Naive thymus-derived CD4-positive, alpha-beta T cell (primary cell): Measurements from ENCODE around the gene WDR5B. TPM values are rescaled to one million over a fixed set of nuclear protein-coding genes. Genes with fewer than 3 reads are reported as not detected.

Experiments
- polyA plus RNA-seq, 2 donors: library from polyadenylated mRNA; unstranded; fragments of 300-500 nt; fragmentation: Illumina TruSeq; gene quantifications; one replicate each; pipeline ENCODE4 v1.2.3, GENCODE V29; 2021
- total RNA-seq, 6 experiments: library from RNA in 5 of 6; stranded (reverse) in 5 of 6; gene quantifications; 1 replicate in 5 of 6; 2 replicates in 1 of 6; pipeline ENCODE4 v1.2.3 and lab custom pipeline; 2021 to 2026

The WDR5B gene
- total and polyA plus RNA-seq, 7 experiments from 2014 or later, result 1.6 to 19.4 (median 5.4) TPM

Other genes starting within 250 kb of the WDR5B start
- gene CASR, start 232.4 kb downstream of the WDR5B start, total RNA-seq, result under 1 TPM in 2 of 5 experiments, not detected in 3; 0.02 TPM
- not detected for gene CASR, start 232.4 kb downstream of the WDR5B start, polyA plus RNA-seq
- gene CSTA, start 90.8 kb downstream of the WDR5B start, total RNA-seq, result 10 to 100 TPM in 1 of 5 experiments, 1 to 10 TPM in 1, under 1 TPM in 2, not detected in 1; 0.70 to 44.4 (median 3.1) TPM
- under 1 TPM in 1 of 2 donors, not detected in 1; 0.30 TPM for gene CSTA, start 90.8 kb downstream of the WDR5B start, polyA plus RNA-seq
- 10 to 100 TPM; 14.7 to 47.7 (median 26.3) TPM for gene MIX23, start 32.8 kb downstream of the WDR5B start, total RNA-seq
- 10 to 100 TPM; 11.6 to 29.0 TPM for gene MIX23, start 32.8 kb downstream of the WDR5B start, polyA plus RNA-seq
- gene FAM162A, start 31.9 kb downstream of the WDR5B start, total RNA-seq, result 10 to 100 TPM; 17.6 to 73.2 (median 35.5) TPM
- 100 to 1,000 TPM in 1 of 2 donors, 10 to 100 TPM in 1; 84.3 to 123 TPM for gene FAM162A, start 31.9 kb downstream of the WDR5B start, polyA plus RNA-seq
- gene KPNA1, start 98.9 kb upstream of the WDR5B start, total RNA-seq, result 10 to 100 TPM; 50.6 to 70.2 (median 54.3) TPM
- gene KPNA1, start 98.9 kb upstream of the WDR5B start, polyA plus RNA-seq, result 10 to 100 TPM; 39.8 to 53.1 TPM
- 100 to 1,000 TPM in 1 of 5 experiments, 10 to 100 TPM in 4; 17.6 to 165 (median 24.4) TPM for gene PARP9, start 148.2 kb upstream of the WDR5B start, total RNA-seq
- 10 to 100 TPM; 22.4 to 39.0 TPM for gene PARP9, start 148.2 kb upstream of the WDR5B start, polyA plus RNA-seq
- 100 to 1,000 TPM in 1 of 5 experiments, 10 to 100 TPM in 4; 28.6 to 164 (median 35.8) TPM for gene DTX3L, start 148.3 kb upstream of the WDR5B start, total RNA-seq
- gene DTX3L, start 148.3 kb upstream of the WDR5B start, polyA plus RNA-seq, result 10 to 100 TPM; 27.5 to 31.2 TPM
- 10 to 100 TPM; 42.8 to 71.0 (median 70.0) TPM for gene PARP15, start 161.6 kb upstream of the WDR5B start, total RNA-seq
- 1 to 10 TPM; 3.2 to 7.2 TPM for gene PARP15, start 161.6 kb upstream of the WDR5B start, polyA plus RNA-seq